GM18502 (cell line): ENCODE data around the gene DISP2.

ENCODE experiments used
- ATAC-seq: cut with Tn5 transposase; IDR thresholded peaks from one replicate; pipeline ENCODE4 v1.9.1; 2021; ENCODE audit warnings: mild to moderate bottlenecking; ENCODE audit not compliant: unreplicated experiment, poor library complexity

DISP2 gene

DNA sequence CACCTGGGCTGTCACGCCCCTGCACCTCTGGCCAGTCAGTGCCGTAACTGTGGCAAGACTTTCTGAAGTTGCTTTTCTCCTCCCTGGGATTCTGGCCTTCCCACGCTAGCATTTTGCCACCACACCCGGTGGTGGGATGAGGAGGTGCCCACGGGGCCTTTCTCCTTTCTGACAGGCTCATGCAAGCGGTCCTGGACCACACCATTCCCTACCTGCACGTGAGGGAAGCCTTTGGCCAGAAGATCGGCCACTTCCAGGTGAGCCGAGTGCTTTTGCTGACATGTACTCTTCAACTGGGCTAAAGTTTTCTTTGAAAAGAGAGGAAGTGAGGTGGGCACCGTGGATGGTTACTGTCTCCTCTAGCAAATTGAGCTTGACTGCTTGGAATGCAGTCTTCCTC is 57.2 kb downstream of the DISP2 start:
- ATAC-seq, result no peak

DNA sequence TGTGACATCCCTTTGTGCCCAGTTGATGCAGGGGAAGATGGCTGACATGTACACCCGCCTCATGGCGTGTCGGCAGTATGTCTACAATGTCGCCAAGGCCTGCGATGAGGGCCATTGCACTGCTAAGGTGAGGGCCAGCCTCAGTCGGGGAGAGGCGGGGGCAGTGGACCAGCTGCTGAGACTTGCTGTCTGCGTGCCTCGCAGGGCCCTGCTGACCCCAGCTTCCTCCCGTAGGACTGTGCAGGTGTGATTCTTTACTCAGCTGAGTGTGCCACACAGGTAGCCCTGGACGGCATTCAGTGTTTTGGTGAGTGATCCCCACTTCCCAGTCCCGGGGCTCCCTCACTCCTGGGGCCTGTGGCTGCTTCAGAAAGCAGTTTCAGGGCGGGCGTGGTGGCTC is 58.0 kb downstream of the DISP2 start:
- ATAC-seq, result no peak

DNA sequence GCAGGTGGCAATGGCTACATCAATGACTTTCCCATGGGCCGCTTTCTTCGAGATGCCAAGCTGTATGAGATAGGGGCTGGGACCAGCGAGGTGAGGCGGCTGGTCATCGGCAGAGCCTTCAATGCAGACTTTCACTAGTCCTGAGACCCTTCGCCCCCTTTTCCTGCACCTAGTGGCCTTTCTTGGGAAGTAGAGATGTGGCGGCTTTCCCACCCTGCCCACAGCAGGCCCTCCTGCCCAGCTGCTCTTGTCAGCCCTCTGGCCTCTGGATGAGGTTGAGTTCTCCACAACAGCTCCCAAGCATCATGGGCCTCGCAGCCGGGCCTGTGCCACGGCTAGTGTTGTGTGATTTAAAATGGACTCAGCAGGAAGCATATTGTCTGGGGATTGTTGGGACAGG is 60.1 kb downstream of the DISP2 start:
- ATAC-seq, result no peak

DNA sequence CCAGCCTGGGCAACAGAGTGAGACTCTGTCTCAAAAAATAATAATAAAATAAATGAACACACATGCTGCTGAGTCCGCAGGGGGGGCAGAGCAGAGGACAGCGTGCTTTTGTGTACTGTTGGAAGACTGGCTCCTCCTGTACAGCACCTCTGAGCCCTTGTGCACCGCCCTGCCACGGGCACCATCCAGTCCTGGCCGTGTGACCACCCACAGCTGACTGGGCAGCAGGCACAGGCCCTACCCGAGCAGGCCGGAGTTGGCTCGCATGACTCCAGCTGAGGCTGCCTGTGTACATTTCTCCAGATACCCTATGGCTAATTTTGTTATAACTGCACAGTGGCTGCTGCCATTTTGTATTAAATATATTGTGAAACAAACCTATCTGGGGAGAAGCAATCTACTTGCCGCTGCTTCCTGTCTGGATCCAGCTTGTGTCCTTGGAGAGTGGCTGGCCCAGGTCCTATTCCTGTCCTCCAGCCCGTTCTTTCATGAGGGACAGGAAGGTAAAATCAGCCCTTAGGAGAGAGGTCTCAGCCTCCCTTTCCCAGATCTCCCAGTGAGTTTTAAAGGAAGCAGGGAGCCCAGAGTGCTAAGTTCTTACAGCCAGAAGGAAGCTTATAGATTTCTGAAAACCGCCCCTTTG is 62.2 kb downstream of the DISP2 start:
- no peak for ATAC-seq

DNA sequence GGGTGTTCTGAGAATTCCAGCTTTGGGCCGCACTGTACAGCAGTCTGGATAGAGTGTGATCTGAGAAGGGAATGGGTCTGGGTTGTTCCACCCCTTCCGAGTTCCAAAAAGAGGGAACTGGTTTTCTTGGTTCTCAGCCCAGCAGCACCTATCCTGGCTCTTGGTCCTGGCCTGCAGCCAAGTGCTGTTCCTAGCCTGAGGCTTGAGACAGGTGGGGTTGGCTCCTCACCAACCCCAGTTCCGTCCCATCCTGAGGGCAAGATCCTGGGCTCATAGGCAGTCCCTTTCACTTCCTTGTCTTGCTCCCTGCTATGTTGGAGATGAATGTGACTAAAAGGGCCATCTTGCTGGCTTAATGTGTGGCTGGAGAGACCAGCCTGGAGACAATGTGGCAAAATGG is 62.8 kb downstream of the DISP2 start:
- no peak for ATAC-seq

GRCh38 chr15:40421246-40422157 is 63.5 kb downstream of the DISP2 start:
- ATAC-seq, result peak; percentile 72

DNA sequence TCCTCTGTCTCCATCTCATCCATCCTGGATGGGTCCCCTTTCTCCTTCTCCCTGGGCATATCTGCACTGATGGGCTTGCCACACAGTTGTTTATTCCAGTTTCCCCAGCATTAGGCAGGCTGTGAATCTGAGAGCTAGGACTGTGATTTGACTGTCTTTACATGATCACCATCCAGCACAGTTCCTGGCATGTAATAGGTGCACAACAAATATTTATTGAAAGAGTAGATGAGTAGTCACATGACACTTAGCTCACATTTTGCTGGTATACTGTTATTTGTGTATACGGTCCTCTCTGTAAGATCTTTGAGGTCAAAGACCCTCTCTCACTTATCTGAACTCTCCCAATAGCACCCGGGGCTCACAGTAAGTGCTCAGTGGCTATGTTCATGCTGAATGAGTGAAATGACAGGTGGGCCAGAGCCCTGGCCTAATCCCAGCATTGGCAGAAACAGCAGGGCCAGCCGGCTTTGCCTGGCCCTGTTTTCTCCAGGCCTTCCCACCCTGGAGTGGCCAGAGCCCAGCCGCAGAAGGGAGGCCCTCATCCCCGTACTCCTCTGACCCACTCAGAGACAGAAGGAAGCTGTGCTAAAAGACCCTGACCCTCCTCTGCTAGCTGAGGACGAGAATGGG is 66.6 kb downstream of the DISP2 start:
- no peak for ATAC-seq

GRCh38 chr15:40425681-40426080 is 67.7 kb downstream of the DISP2 start:
- no peak for ATAC-seq

DNA sequence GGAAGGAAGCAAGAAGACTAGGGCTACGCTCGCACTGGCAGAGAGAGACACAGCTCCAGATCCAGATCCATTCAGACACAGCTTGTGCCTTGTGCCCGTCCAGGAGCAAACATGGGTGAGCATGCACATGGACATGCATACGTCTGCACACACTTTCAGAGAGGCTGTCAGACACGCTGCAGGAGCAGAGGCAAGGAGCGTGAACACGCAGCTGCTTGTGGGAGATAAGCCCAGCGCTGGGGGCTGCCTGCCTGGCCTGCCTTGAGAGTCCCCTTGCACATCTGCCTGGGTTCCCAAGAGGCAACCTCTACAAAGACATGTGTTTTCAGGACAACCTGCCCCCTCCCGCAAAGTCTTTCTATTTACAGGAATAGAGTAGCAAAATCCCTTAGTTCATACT is 69.2 kb downstream of the DISP2 start:
- ATAC-seq, result no peak

DNA sequence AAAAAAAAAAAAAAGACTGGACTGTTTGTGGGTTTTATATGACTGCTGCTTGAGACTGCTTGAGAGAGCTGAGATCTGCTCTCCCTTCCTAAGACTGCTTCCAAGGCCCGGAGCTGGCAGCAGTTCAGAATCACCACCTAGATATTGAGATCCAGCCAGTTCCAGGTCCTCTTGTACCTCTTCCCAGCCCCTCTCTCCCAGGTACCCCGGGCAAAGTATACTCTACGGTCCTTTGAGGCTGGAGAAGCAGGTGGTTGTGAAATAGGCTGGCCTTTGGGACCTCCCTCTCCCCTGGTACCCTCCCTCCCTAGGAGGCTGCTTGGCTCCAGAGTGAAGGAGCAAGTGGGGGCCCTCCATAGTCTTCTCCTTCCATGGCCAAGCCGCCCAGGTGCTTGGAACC is 70.2 kb downstream of the DISP2 start:
- no peak for ATAC-seq
